Measurements from ENCODE around the gene HS3ST1.

Gene HS3ST1

DNA sequence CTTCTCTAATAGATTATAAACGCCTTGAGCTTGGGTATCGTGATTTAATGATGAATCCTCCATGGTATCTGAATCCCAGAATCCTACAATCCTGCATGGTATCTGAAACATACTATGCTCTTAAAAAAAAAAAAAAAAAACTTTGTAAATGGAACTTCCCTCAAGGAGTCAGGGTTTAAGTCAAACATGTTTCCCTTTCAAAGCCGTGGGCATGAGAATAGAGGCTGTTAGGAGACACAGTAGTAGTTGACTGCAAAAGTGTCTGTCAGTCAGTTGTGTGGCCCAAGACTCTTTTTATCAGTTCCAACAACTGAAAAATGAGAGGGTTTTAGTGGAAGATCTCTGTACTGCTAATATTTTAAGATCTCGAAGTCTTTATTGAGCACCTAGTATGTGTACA is 2.4 kb upstream of the HS3ST1 start:
- DNase-seq: no peak

DNA sequence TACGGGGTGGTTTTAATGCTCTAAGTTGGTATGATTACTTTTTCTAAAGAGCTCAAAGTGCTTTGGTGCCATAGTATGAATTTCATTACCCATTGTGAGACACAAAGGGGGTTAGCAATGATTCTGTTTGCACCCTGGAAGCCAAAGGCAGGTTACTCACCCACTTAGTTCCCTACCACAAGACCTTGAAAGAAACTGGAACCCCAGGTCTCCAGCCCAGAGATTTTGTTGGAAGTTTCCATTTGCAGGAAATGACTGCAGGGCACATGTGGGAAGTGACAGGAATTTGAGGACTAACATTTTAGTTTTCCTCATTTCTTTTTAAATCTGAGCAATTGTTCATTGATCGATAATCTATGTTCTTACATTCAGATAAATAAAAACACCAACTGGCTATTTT is 1.8 kb upstream of the HS3ST1 start:
- DNase-seq: no peak

DNA sequence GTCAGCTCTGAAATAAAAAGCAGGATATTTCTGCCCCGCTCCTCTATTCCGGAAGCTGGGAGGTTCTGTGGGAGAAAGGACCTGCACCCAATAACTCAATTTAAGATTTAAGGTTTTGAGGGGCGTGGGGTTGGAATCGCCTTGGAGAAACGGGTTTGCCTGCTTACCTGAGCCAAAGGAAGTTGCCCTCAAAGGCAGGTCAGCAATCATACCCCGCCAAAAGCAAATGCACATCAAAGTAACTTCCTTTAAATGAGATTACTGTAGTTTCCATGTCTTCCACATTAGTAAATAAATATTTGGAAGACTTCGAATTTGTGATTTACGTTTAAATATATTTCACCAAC is 978 bp upstream of the HS3ST1 start:
- no peak for DNase-seq

DNA sequence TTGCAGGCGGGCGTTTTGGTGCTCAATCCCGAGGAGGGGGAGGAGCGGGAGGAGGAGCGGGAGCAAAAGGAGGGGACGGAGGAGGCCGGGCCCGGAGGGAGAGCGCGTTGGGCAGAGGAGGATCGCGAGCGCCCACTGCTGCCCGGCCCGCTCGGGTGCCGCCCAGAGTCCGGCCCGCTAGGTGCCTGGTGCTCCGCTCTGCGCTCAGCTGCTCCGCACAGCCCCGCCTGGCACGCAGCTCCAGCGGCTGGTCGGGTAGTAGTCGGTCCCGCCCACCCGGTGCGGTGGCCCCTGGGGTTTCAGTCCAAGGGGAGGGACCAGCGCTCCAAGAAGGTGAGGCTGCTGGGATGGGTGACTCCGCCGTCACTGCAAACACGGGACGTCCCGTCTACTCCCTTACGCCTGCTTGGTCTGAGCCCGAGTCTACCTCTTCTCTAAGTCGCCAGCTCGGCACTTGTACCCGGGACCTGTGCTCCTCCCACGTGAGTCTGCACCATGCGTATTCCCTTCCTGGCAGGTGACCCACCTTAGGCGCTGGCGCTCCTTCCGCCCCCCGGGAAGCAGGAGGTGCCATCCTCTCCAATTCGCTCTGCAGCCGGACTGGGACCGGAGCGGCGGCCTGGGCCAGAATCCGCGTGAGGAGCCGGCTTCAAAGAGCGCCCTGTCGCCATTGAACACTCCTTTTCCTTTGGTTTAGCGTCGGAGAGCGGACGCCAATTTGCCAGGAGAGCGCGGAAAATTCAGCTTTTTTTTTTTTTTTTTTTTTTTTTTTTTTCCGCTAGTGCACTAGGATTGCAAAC is 405 bp upstream of the HS3ST1 start:
- DNase-seq: peak; percentile 21

DNA sequence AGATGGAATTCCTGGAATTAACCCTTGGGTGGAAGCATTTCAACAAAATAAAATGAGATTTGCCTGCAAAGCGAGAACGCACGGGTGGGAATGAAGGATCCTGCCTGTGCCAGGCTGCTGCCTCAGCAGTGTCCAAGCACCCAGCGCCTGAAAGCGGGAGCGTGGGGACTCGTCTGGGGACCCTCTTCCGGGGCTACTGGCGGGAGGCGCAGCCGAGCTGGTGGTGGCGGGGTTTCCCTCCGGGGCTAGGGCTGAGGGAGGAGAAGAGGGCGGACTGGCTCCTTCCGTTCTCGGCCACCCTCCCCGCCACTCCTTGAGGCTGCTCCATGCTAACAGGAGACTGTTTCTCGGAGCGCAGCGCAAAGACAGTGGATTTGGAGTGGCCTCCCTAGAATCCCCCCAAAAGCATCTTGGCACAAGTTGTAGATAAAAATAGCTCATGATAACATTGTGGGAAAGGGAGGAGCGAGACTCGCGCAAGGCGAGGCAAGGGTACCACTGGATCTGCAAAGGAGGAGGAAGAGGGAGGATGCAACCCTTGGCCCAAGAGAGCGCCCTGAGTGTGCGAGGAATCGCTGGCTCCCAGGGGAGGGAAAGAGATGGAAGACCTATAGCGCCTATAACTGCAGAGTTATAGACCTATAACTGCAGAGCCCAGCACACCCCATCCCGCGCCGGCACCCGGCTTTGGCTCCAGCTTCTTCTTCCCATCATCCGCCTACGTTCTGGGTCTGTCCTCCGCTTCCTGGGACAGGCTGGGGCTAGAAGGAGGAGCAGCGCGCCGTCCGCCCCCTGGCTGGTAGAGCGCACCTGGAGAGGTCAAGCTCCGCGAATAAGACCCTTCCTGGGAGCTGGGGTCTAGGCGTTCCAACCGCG is 1.3 kb downstream of the HS3ST1 start:
- DNase-seq: no peak

DNA sequence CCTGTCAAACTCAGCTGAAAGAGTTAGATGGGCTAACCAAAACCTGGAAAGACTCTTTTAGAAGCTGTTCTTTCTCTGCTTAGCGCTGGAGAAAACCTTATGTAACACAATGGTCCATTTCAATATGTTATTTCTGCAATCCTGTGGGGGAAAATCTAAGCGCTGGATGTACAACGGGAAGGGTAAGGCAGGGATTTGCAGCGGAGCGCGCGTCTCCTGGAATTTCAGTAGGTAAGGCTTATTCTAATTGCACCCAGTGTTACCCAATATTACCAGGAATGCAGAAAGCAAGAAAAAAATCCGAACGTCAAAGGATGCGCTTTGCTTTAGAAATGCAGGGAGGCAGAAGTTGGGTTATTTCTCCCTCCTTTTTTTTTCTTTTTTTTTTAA is 2.0 kb downstream of the HS3ST1 start:
- no peak for DNase-seq

DNA sequence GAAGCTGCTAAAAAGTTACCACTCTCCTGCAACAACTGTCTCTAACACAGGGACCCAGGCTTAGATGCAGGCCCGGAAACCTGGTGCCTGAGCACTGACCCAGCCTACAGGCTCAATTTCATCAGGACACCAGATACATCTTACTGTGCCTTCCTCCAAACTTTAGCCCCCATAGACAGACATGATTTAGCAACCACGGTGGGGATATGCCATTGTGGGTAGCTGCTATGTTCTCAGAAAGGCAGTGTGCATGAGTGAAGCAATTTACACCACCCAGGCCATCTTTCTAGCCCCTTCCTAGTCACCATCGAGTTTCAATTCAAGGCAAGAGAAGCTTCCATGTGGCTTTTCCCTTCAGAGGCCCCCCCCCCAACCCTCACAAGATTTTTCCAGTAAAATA is 2.7 kb downstream of the HS3ST1 start:
- DNase-seq: no peak

DNA sequence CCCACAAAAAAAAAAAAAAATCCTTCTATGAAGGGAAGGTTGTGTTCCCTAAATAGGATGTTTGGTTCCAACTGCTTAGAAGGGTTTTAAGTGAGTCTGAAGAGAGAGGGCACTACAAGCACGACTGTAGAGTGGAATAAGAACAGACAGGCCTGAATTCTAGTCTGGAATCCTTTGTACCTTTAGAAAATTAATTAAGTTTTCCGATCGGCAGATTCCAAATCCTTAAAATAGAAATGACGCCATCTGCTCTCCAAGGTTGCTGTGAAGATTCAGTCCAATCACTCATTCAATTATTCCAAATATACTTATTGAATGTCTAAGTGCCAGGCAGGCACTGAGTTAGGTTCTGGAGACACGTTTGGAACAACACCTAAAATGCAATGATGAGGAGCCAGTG is 3.8 kb downstream of the HS3ST1 start:
- DNase-seq: no peak

DNA sequence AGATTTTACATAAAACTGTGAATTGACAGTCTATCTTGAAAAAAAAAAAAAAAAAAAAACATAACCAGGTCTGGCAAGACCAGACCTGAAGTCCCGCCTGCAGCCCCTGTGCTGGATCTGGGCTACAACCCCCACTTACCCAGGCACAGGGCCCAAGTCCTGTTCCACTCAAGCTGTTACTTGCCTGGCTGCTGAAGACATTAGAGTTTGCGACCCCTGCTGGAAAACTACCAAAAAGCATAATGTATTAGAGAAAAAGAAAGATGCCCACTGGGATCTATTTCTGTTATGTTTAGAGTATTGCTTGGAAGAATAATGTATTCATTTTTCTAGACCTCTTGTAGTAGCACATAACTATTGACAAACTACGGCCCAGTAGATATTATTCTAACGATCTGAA is 4.7 kb downstream of the HS3ST1 start:
- no peak for DNase-seq

DNA sequence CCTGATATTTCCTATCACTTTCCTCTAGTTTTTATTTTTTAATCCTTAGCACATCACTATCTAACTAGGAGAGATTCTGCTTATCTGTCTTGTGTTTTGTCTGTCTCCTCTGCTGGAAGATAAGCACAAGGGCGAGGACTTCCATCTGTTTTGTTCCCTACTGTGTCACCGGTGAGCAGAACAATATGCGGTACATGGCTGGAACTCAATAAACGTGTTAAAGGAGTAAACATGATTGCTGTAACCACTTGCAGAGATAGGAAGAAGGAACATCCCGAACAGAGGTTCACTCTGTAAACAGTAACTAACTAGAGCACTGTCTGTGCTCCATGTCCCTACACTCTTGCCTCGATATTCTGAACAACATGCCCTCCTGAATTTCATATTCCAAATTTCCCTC is 5.2 kb downstream of the HS3ST1 start:
- DNase-seq: no peak

DNA sequence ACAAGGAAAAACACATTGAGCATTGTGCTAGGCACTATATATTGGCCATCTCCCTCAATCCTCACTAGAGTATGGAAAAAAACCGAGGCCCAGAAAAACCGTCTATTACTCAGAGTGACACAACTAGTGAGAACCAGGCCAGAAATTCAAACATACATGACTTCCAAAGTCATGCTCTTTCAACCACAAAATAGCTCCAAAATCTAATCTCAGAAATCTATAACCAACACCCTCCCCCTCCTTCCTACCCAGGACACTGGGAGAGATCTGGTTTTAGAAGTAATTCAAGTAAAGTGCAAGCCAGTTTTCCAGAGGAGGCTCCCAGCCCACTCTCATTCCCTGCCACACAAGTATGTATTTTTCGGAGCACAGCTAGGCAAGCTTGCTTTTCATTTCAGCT is 7.6 kb downstream of the HS3ST1 start:
- no peak for DNase-seq

DNA sequence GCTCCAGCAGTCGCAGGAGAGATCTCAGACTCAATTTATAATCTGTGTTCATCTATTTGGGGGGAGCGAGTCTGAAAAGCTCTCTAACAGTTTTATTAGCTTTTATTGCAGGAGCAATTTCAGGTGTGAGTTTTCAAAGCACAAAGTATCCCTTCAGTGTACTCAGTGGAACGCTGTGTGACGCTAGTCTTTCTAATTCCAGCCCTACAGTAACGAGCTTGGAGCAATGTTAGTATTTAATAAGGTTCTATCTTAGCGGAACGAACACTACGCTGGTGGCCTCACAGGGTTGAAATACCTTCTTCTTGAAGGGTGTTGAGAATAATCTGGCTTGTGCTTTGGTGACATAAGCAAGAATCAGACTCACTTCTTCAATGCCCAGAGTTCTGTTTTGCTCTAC is 8.4 kb downstream of the HS3ST1 start:
- no peak for DNase-seq

DNA sequence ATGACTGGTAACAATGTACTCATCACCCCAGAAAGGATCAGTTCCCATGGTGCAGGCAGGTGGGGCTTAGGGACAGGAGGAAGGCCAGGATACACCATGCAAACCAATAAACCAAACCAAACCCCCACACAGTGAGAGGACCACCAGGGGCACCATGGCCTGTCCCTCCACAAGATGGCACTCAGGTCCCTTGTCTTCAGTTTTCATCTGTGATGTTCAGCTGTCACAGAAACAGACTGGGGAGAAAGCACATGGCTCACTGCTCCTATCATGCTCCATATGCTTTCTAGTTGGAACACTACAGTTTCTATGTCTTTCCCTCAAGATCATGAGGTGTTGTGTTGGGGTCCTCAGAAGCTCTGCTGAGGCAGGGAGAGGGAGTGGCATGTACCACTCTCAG is 10.1 kb downstream of the HS3ST1 start:
- DNase-seq: no peak

DNA sequence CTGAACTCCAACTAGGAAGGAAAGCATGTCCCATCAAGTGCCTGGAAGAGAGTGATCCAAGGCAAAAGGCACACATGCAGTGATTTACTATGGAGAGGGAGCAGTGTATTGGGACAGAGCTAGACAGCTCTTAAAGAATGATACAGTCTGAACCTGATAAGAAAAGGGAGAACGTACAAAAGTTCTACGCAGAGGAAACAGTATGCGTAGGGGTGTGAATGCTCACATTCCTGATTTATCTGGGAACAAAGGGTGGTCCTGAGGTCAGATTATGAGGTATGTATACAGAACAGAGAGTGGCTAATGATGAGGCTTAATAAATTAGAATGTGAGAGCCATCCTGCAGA is 12.0 kb downstream of the HS3ST1 start:
- DNase-seq: no peak

DNA sequence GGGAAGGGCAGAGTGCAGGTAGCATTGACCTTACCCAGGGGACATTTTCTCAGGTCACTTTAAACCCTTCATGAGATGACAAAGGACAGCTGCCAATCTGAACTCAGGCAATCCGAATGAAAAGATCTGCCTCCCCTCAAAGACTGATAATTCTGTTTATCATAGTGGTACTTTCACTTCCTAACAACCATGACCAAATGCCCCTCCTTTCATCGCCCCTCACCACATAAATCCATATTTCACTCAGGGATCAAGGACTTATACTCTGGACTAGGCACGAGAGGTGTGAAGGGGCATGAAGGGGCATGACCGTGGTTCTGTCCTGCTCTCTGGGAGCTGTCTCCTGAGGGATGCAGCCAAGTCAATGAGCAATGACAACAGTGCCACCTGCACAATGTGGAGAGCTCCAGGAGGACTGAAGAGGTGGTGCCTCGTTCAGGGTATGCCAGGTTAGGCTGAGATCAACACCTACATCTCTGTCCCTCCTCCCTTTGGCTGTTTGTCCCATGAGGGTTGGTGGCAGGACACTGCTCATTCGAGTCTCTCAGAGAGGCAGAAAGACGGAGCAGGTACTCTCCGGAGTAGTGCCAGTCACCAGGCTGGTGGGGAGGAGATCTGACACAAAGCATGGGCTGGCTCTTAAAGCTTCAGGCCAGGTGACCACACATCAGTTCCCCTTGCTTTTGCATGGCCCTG is 12.5 kb downstream of the HS3ST1 start:
- DNase-seq: no peak

DNA sequence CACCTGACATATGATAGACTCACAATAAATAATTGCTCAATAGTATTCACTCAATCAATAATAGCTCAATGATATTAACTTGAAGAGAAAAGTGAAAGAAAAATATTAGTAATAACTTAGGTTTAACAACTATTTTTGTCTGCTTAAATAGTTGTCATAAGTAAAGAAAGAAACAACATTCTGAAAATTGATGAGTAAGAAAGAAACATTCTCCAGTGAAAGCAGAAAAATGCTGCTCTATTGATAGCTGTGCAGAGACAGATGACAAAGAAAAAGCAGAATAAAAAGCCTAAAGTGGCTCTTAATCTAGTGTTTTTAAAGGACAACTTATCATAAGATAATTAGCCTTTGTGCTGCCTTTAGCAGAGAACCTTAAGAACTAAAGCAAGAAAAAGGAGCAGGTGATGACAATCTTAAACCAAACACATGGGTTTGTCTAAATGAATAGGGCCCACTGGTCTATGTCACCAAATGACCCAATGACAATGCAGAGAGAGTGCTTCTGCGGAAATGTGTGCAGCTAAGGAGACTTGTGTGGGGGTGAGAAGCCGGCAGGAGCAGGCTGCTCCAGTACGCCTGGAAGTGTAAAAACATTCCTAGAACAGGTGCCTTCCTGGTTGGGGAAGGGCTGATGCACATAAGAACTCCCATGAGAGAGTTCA is 13.2 kb downstream of the HS3ST1 start:
- DNase-seq: no peak

DNA sequence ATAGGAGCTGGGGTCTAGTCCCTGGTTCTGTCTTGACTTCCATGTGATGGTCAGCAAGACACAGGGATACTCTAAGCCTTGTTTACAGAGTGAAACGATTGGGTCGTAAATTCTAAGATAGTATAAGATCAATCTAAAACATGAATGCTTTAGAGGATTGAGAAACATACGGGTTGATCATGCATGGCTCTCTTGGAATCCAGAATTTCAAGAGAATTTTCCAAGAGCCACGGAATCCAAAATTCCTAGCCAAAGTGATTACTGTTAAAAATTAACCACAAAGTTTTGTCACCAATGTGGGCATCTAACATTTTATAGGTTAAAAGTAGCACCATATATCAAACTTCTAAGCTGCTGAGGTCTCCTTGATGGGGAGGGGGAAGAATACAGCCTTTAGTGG is 16.5 kb downstream of the HS3ST1 start:
- no peak for DNase-seq

DNA sequence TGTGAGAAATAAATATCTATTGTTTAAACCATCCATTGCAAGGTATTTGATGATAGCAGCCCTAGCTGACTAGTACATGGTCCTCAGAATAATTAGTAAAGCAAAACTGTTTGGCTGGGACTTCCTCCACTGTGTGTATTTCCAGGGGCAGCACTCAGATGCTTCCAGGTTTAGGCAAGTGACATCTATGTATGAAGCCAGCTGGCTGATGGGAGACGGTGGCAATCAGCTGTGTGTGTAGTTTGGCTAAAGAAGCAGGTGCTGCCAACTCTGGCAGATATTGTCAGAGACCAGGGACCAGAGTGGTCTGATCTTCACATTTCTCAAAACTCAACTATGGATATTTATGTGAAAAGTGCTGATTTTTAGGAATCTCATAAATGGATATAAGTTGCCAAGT is 19.1 kb downstream of the HS3ST1 start:
- no peak for DNase-seq

DNA sequence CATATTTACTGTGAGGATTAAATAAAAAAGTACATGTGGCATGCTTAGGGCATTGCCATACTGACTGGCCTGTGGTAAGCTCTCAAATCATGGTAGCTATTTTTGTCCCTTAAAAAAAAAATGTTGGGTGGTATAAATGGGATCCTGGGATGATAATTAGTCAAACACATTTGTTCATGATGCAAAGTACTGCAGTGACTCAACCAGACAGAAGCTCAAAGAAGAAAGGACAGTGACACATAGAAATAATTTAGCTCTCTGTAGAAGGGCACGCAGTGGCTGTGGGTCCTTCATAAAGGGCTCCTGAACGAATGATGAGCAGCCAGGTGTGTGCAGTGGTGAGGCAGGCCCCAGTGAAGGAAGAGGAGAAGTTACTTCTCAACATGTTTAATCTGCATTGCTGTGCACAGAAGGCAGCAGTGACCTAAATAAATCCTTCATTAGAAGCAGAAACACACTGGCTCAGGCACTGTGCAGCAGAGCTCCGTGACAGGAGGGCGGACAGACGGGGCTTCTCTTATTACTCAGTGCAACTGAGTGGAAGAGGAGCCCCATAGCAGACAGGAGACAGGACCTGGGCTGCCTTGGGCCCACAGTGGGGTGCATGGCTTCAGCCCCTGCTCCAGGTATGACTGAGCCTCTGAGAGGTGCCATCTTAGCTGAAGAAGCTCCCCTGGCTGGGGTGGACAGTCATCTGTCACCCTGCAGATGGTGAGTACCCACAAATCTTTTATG is 20.3 kb downstream of the HS3ST1 start:
- DNase-seq: no peak

DNA sequence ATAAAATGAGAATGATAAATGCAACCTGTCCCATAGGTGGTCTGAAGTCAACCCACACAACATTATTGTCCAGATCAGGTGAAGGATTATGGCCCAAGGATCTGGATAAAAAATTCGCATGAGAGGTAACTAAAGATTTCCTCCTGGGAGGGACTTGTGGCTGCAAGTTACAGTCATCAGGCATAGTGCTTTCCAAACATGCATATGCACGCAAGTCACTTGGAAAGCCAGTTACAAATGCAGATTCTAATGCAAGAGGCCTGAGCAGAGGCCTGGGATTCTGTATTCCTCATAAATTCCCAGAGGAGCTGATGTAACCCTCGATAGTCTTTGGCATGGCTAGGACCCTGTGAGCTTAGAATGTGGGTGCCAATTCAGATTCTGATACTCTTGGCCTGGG is 21.1 kb downstream of the HS3ST1 start:
- DNase-seq: no peak

DNA sequence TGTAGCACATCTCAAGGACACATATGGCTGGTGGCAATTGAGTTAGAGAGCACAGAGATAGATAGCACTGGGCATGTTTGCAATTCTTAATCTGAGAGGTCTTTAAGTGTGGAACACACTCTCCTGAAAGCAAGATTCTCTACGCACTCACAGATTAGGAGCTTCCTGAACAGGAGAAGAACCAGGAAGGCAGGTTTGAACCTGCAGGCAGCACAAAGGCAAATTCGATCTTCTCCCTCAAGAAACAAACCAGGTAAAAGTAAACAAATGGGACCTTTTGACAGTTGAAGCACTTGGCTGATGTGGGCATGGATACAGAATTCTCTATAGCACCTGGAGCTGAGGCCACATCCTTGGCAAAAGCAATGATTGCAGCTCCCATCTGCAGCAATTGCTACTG is 24.3 kb downstream of the HS3ST1 start:
- no peak for DNase-seq

DNA sequence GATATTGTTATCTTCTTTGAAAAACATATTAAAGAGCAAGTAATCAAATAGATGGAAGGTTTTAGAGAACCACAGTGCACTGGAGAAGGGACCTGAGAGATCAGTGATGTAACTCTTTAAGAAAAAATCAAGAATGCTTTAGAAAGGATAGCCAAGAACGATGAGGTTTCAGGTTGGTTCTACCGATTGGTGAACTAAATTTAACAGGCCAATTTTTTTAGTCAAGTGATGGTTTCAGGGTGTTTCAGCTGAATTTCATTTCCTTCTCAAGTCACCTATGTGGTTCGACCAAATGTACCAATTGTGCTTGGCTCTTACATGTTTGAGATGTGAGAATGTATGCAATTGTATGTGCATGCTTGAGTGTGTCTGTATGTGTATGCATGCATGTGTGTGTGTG is 26.5 kb downstream of the HS3ST1 start:
- no peak for DNase-seq

DNA sequence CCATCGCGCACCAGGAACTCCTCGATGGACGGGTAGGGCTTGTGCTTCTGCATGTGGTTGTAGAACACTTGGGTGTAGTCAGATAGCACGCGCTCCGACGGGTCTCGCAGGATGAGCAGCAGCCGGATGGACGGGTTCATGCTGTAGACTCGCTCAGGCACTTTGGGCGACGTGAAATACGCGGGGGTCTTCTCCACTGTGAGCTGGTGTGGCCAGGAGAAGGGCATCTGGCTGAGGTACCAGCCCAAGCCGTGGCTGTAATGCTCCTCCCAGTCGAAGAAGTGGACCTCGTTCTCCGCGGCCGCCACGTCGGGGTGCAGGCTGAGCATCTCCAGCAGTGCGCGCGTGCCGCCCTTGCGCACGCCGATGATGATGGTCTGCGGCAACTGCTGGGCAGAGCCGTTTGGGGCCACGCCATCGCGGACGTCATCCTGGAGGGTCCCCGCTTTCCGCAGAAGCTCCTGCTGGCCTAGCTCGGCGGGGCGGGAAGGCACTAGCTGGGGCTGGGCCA is 29.2 kb downstream of the HS3ST1 start:
- no peak for DNase-seq

Measured in NCI-H1417 treated with DMSO at 0.1 percent for 48 hours (cell line).